ENCODE results near the gene ZNF365. TPM values are rescaled to one million over a fixed set of nuclear protein-coding genes. Genes with fewer than 3 reads are reported as not detected.

Gene ZNF365, protein sequence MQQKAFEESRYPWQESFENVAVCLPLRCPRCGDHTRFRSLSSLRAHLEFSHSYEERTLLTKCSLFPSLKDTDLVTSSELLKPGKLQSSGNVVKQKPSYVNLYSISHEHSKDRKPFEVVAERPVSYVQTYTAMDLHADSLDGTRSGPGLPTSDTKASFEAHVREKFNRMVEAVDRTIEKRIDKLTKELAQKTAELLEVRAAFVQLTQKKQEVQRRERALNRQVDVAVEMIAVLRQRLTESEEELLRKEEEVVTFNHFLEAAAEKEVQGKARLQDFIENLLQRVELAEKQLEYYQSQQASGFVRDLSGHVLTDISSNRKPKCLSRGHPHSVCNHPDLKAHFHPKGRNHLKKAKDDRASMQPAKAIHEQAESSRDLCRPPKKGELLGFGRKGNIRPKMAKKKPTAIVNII
- 2.7 and 2.8 TPM in 2 replicates for total RNA-seq

DNA sequence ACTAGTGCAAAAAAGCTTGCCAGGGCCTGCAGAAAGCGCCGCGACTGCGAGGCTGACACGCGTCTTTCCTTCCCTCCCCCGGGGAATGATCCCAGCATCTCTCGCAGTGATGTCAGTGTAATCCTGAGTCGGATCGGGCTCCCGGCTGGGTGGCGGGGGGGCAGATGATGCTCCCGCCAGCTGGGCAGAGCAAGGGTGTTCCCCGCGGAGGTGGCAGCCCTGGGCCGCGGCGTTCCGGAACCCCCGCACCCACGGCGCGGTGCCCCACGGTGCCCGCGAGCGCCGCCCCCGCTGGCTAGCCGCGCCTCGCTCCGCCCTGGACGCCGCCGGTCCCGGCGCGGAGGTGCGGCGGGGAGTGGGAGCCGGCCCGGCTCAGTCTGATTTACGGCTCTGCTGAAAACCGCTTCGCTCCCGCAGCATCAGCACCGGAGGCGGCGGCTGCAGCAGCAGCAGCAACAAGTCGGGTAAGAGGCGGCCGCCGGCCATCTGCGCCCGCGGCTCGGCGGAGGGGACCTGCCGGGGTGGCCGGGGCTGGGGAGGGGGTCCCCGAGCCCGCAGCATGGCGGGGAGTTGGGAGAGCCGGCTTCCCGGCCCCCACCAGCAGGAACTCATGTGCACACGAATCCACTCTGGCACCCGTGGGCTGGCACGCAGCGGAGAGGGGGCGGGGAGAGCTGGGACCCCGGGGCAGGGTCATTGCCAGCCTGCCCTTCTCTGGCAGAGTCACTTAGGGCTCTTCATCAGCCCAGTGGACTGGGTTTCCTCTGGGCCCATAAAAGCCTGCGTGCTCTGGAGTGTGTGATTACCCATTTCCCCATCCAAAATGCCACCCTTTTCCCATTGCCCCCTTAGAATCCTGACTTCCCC, at the start of gene ZNF365:
TSS of gene ZNF365 (plus strand) at position 375 of the 867 bp plus-strand sequence. CDS start 1,825 bp downstream, outside the sequence.

Other genes starting within 250 kb of the ZNF365 start
- gene RTKN2, start 105.5 kb upstream of the ZNF365 start, total RNA-seq = 1.5 and 5.5 TPM in 2 replicates

Measured in mesangial cell (primary cell).